Uterus (tissue), 4 donors: ENCODE measurements around the gene ZNF609. TPM values are rescaled to one million over a fixed set of nuclear protein-coding genes. Genes with fewer than 3 reads are reported as not detected.

Source experiments
- DNase-seq, 2 donors: peaks; one replicate each; pipeline ENCODE4 v3.0.0-alpha.2; 2019 to 2020
- H3K27ac ChIP-seq, 2 donors: fragments of 200-600 bp; sonication (generic); 1 replicate in 1 of 2; 2 replicates in 1 of 2; pipeline ENCODE4 v1.5.1; 2016 to 2018
- H3K27me3 ChIP-seq, 2 donors: fragments of 200-600 bp; sonication (generic); one replicate each; pipeline ENCODE4 v1.5.1; 2018 to 2019; ENCODE audit warnings: control low read depth in 1 of 2
- H3K36me3 ChIP-seq, 2 donors: fragments of 200-600 bp; sonication (generic); one replicate each; pipeline ENCODE4 v1.5.1; 2019; ENCODE audit warnings: control low read depth in 1 of 2
- H3K4me1 ChIP-seq, 2 donors: fragments of 200-600 bp; sonication (generic); one replicate each; pipeline ENCODE4 v1.5.1; 2018 to 2019; ENCODE audit warnings: control low read depth in 1 of 2
- H3K4me3 ChIP-seq, 2 donors: fragments of 200-600 bp; sonication (generic); 1 replicate in 1 of 2; 2 replicates in 1 of 2; pipeline ENCODE4 v1.5.1; 2018 to 2019; ENCODE audit warnings: mild to moderate bottlenecking in 1 of 2
- H3K9me3 ChIP-seq, 2 donors: fragments of 200-600 bp; sonication (generic); one replicate each; pipeline ENCODE4 v1.5.1; 2019; ENCODE audit warnings: control low read depth in 1 of 2
- CTCF ChIP-seq, 4 experiments: fragments of 200-600 bp in 2 of 4; fragments of 450-650 bp in 2 of 4; sonication (generic) in 2 of 4; IDR thresholded peaks; one replicate each; pipeline ENCODE4 v1.5.1; 2016 to 2019; ENCODE audit warnings: antibody characterized with exemption in 4 of 4, mild to moderate bottlenecking in 2 of 4, moderate library complexity in 1 of 4
- POLR2A ChIP-seq, 2 donors: fragments of 450-650 bp; IDR thresholded peaks; one replicate each; pipeline ENCODE4 v1.6.1; 2016; ENCODE audit warnings: antibody characterized with exemption in 2 of 2, mild to moderate bottlenecking in 1 of 2, moderate library complexity in 1 of 2
- intact Hi-C: fragments of 100-400 bp; cut with DNase I; formaldehyde crosslinking; loops from one replicate; pipeline ENCODE4 v1.15.1; 2023; ENCODE audit warnings: low total_unique reads
- total RNA-seq, 4 donors: library from RNA; depleted of rRNA in 3 of 4; stranded (reverse); fragments of >200 nt in 3 of 4; gene quantifications; one replicate each; pipeline versions ENCODE4 v1.1.0 to v1.2.4, GENCODE V29; 2014 to 2023
- donor health status: DM: yes; HTN: yes; CAD: no.

The ZNF609 gene
- total RNA-seq, 4 donors from 2014 or later = 12.4 to 59.6 (median 26.1) TPM

GRCh38 chr15:64476550-64476949, 16.2 kb downstream of the ZNF609 start:
- H3K4me3 ChIP-seq = no peak overlapping the region
- no peaks in the 10 kb centered on the region for H3K36me3 ChIP-seq
- no peak for DNase-seq
- H3K4me1 ChIP-seq = no peaks in the 10 kb centered on the region
- intact Hi-C loops = no loop called here
- no peaks in the 10 kb centered on the region for H3K9me3 ChIP-seq
- no peaks in the 10 kb centered on the region for H3K27me3 ChIP-seq
- TF ChIP-seq POLR2A (IDR thresholded peaks at IDR 0.05) (no peak), CTCF (IDR thresholded peaks at IDR 0.05) (no peak)
- H3K27ac ChIP-seq = no peak overlapping the region

DNA sequence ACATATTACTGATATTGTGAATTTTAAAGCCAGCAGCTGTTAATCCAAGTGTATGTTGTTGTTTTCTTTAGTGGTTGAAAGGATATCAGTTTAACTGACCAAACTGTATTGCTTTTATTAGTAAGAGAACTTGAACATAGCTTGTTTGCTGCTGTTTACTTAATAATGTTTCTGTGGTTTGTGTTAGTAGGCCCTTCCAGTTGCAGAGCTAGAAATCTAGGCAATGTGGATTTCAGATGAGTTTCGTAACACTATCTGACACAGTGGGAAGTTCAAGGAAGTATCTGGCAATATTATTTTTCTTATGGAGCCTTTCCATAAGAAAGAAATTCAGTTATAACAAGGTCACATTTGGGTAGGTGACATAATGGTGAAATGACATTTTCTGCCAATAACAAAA, 18.5 kb downstream of the ZNF609 start:
- Histone ChIP-seq H3K27ac (no peak overlapping the region), H3K4me1 (no peaks in the 10 kb centered on the region)

DNA sequence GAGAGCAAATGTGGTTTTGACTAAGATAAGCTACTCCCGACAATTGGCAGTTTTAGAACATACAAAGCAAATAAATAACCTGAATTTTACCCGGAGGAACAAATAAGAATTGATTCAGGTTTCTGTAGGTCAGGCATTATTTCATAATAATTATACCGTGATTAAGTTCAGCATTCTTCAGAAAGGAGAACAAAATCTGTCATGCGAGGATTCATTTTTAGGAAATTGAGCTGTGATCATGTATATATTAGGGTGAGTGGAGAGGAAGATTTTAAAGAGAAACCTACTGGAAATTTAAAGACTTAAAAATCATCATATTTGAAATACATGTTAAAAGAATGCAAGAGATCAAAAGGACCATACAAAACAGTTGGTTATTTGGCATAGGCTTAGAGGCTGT, 20.5 kb downstream of the ZNF609 start:
- Histone ChIP-seq H3K9me3 (no peaks in the 10 kb centered on the region), H3K27ac (no peak overlapping the region), H3K27me3 (no peaks in the 10 kb centered on the region), H3K36me3 (no peaks in the 10 kb centered on the region), H3K4me1 (no peaks in the 10 kb centered on the region), H3K4me3 (no peak overlapping the region)
- no peak for TF ChIP-seq POLR2A (IDR thresholded peaks at IDR 0.05)
- no peak for TF ChIP-seq CTCF (IDR thresholded peaks at IDR 0.05)
- intact Hi-C loops = no loop called here
- no peak for DNase-seq

More for the DNA sequence above, 18.5 kb downstream of the ZNF609 start:
- H3K27me3 ChIP-seq = no peaks in the 10 kb centered on the region
- intact Hi-C loops = no loop called here
- H3K4me3 ChIP-seq = no peak overlapping the region
- H3K9me3 ChIP-seq = no peaks in the 10 kb centered on the region
- TF ChIP-seq POLR2A (IDR thresholded peaks at IDR 0.05) (no peak), CTCF (IDR thresholded peaks at IDR 0.05) (no peak)
- no peaks in the 10 kb centered on the region for H3K36me3 ChIP-seq
- no peak for DNase-seq

DNA sequence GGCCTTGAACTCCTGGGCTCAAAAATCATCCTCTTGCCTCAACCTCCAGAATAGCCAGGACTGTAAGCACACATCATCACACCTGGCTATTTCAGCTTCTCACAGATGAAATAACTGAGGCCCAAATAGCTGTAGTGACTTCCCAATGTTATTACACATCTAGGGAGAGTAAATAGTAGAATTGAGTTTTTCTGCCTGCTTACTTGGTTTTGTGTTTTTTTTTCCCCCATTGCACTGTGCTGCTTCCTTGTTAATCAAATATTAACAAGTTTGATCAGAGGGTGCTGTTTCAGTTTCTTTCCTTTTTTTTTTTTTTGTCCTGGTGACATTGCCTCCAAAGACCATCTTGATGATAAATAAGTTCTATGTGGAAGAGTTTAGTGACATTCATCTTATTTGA, 23.4 kb downstream of the ZNF609 start:
- Histone ChIP-seq H3K4me3 (no peak overlapping the region), H3K36me3 (no peaks in the 10 kb centered on the region), H3K27me3 (no peaks in the 10 kb centered on the region), H3K4me1 (no peaks in the 10 kb centered on the region), H3K9me3 (no peaks in the 10 kb centered on the region), H3K27ac (no peak overlapping the region)
- intact Hi-C loops = no loop called here
- no peak for DNase-seq
- TF ChIP-seq POLR2A (IDR thresholded peaks at IDR 0.05) = no peak
- TF ChIP-seq CTCF (IDR thresholded peaks at IDR 0.05) = no peak

GRCh38 chr15:64485796-64486195, 25.4 kb downstream of the ZNF609 start:
- intact Hi-C loops = no loop called here
- no peaks in the 10 kb centered on the region for H3K27me3 ChIP-seq
- no peak overlapping the region for H3K27ac ChIP-seq
- DNase-seq = no peak
- TF ChIP-seq POLR2A (IDR thresholded peaks at IDR 0.05) (no peak), CTCF (IDR thresholded peaks at IDR 0.05) (no peak)
- no peaks in the 10 kb centered on the region for H3K36me3 ChIP-seq
- no peaks in the 10 kb centered on the region for H3K9me3 ChIP-seq
- no peaks in the 10 kb centered on the region for H3K4me1 ChIP-seq
- H3K4me3 ChIP-seq = no peak overlapping the region
